WI38 (cell line): ENCODE measurements around the gene ADK.

ENCODE experiments used
- H3K4me3 ChIP-seq: 2 replicates; pipeline ENCODE4 v1.5.1; 2011; ENCODE audit warnings: low read depth, mild to moderate bottlenecking, control low read depth, low read length
- CTCF ChIP-seq: IDR thresholded peaks from 2 replicates; pipeline ENCODE4 v1.5.1; 2012; ENCODE audit warnings: low read depth, mild to moderate bottlenecking, control low read depth, low read length

The ADK gene

GRCh38 chr10:74150204-74150989 is 624 bp upstream of the ADK start, which contains the start of gene AP3M1:
Gene AP3M1 (minus strand): TSS chr10:74150828. CDS start chr10:74138379, 12,449 bp downstream.
- TF ChIP-seq CTCF, result no peak
- H3K4me3 ChIP-seq, result peak within 1 kb of the TSS; percentile 92

- no peak for TF ChIP-seq CTCF
These were observed 1.1 kb downstream of the ADK start for GRCh38 chr10:74151879-74152722.

GRCh38 chr10:74153123-74153522 is 2.1 kb downstream of the ADK start:
- peak; percentile 31; the same call in 1 of the 2 replicates for TF ChIP-seq CTCF
- H3K4me3 ChIP-seq, result no peak overlapping the region

More at GRCh38 chr10:74151879-74152722, 1.1 kb downstream of the ADK start:
- peak overlapping the region; percentile 92 for H3K4me3 ChIP-seq

DNA sequence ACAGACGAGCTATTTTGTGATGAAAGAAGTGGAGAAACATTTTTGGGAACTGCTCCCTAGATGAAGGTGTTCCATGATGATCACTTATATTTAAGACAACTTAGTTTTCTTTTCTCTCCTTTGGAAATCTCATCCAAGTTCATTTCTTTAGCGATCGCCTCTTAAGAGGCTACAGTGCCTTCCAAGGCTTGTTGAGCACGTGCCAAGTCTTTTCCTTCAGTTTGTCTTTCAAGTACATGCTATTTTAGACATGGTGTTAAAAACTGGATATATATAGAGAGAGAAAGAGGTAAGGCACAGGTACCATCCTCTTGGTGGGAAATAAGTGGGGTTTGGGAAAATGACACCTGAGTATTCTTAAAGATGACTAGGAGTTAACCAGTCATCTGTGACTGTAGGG is 2.7 kb downstream of the ADK start:
- no peak overlapping the region for H3K4me3 ChIP-seq
- TF ChIP-seq CTCF, result no peak

GRCh38 chr10:74156919-74157289 is 5.9 kb downstream of the ADK start:
- no peak for TF ChIP-seq CTCF
- no peak overlapping the region for H3K4me3 ChIP-seq

- no peak for TF ChIP-seq CTCF
- no peak overlapping the region for H3K4me3 ChIP-seq
These were observed 9.0 kb downstream of the ADK start for GRCh38 chr10:74160013-74160412.
